ENCODE measurements around the gene PRMT3.
"Not testable (repeated sequence)": the region's sequence is repeated elsewhere in the genome, so short reads cannot be mapped to it uniquely, and the experiment has no call there.

PRMT3 gene

DNA sequence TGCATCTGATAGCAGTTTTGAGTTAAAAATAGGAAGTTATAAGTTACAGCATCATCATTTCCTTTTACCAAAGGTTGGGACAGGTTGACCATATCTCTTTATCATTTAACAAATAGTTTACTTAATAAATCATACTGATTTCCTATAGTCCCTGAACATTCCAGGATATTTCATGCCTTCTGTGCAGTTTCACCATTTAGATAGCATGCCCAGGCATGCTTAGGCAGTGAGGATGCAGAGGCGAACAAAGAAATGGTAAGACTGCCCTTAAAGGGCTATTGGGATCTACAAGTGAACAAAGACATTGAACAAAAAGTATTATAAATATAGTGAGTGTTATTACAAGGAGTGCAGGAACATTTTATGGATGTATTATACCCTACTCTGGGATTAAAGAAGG, 96.4 kb downstream of the PRMT3 start:
- H3K4me3 ChIP-seq (ENCODE audit: low read depth, low read length) = no peak overlapping the region
- TF ChIP-seq, protein P1, sequence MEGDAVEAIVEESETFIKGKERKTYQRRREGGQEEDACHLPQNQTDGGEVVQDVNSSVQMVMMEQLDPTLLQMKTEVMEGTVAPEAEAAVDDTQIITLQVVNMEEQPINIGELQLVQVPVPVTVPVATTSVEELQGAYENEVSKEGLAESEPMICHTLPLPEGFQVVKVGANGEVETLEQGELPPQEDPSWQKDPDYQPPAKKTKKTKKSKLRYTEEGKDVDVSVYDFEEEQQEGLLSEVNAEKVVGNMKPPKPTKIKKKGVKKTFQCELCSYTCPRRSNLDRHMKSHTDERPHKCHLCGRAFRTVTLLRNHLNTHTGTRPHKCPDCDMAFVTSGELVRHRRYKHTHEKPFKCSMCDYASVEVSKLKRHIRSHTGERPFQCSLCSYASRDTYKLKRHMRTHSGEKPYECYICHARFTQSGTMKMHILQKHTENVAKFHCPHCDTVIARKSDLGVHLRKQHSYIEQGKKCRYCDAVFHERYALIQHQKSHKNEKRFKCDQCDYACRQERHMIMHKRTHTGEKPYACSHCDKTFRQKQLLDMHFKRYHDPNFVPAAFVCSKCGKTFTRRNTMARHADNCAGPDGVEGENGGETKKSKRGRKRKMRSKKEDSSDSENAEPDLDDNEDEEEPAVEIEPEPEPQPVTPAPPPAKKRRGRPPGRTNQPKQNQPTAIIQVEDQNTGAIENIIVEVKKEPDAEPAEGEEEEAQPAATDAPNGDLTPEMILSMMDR (IDR thresholded peaks at IDR 0.05; ENCODE audit: control insufficient read depth, extremely low read depth, insufficient read depth) = no peak
- DNase-seq (ENCODE audit: low read depth) = no peak

DNA sequence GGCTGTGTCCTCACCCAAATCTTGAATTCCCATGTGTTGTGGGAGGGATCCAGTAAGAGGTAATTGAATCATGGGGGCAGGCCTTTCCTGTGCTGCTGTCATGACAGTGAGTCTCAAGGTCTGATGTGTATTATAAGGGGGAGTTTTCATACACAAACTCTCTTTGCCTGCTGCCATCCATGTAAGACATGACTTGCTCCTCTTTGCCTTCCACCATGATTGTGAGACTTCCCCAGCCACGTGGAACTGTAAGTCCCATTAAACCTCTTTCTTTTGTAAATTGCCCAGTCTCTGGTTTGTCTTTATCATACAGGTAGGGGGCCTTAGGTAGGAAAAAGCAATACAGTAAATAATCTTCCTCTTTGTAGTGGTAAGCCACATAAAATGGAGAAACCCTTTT, 96.9 kb downstream of the PRMT3 start:
- H3K4me3 ChIP-seq (ENCODE audit: low read depth, low read length); DNase-seq (ENCODE audit: low read depth): not testable (repeated sequence)

DNA sequence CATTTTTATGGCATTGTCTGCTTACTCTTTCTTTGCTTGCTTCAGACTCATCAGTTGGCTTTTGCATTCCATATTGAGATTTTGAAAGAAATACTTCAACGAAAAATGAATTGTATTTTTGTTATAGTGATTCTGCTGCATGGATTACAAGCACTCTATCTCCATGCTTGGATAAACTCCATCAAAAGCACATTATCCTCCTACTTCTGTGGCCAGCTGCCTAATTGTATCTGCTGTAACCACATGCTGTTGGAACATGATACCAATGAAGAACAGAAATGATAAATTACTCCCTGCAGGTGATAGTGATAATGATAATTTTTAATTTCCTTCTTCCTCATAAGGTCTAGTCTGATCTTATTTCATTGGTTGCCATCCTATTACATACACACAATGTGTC, 100.8 kb downstream of the PRMT3 start:
- DNase-seq (ENCODE audit: low read depth) = no peak
- TF ChIP-seq, protein P1 (IDR thresholded peaks at IDR 0.05; ENCODE audit: control insufficient read depth, extremely low read depth, insufficient read depth) = no peak
- no peak overlapping the region for H3K4me3 ChIP-seq (ENCODE audit: low read depth, low read length)

DNA sequence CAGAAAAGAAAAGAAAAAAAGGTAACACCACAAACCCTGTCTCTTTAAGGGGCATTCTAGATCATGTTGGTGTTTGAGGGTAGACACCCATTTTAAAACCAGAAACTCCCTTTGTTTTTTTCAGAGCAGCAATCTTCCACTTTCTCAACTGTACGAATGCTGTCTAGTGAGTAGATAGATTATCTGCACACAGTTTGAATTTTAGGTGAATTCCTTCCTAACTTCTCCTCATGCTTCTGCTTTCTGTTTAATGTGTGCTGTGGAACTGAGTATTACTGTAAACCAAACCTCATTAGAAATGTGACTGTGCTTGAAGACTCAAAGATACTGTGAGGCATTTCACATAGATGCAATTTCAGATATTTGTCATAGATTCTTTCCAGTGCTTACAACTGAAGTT, 102.4 kb downstream of the PRMT3 start:
- no peak for DNase-seq (ENCODE audit: low read depth)
- TF ChIP-seq, protein P1 (IDR thresholded peaks at IDR 0.05; ENCODE audit: control insufficient read depth, extremely low read depth, insufficient read depth) = no peak
- no peak overlapping the region for H3K4me3 ChIP-seq (ENCODE audit: low read depth, low read length)

DNA sequence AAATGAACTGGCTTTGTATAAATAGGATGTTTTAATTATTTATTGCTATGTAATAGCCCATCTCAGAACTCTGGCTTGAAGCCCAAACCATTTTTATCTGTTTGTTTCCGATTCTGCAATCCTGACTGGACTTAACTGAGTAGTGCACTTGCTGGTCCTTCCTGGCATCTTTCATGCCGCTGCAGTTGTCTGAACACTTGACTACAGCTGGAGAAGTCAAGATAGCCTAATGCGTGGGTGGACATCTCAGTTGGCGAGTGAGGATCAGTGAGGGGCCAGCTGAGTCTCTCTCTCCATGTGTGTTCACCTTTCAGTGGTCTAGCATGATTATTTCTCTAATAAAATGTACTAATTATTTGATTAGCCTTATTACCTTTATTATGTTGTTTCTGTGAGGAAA, 105.8 kb downstream of the PRMT3 start:
- no peak overlapping the region for H3K4me3 ChIP-seq (ENCODE audit: low read depth, low read length)
- TF ChIP-seq, protein P1 (IDR thresholded peaks at IDR 0.05; ENCODE audit: control insufficient read depth, extremely low read depth, insufficient read depth) = no peak
- DNase-seq (ENCODE audit: low read depth) = no peak

DNA sequence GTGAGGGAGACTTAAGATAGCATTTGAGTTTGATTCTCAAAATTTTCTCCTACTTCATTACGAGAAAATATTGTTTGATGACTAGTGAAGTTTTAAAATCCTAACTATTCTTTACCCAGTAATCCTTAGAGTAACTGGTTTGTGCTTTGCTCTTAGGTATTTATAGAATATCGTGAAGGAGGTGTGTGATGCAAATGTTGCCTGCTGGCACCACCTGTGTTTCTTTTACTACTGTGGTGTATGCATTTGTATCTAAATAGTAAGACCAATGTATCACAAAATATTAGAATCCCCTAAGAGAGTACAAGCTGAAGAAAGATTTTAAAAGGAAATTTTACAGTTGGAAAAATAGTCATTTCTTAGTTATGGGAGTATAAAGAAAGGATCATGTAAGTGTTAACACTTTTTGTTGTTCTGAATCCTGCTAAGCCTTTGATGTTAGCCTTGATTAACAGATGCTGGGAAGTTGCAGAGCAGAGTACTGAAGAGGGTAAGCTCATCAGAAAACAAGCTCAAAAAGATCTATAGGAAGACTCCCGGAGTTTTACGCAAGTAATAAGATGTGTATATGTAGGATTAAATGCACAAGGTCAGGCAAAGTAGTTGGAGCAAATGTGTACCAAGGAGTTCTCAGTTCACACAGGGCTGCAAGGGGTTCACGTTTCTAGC, 109.7 kb downstream of the PRMT3 start:
- H3K4me3 ChIP-seq (ENCODE audit: low read depth, low read length) = no peak overlapping the region
- TF ChIP-seq, protein P1 (IDR thresholded peaks at IDR 0.05; ENCODE audit: control insufficient read depth, extremely low read depth, insufficient read depth) = no peak
- DNase-seq (ENCODE audit: low read depth) = no peak

DNA sequence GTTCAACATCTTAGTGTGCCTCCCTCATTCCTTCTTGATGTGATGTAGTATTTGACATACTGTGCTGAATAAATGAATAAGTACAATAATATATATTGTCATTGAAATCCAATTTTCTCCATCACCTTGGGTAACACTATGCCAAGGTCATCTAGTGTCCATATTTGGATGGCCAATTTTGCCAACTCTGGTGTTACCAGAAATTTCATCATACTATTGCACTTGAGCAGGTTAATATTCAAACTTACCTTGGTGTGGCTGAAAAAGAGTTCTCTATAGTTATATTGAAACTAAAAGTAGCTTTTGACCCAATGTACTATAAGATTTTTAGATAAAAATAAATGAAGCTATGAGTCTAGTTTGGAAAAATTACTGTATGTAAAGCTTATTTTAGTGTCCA, 113.7 kb downstream of the PRMT3 start:
- DNase-seq (ENCODE audit: low read depth) = no peak
- H3K4me3 ChIP-seq (ENCODE audit: low read depth, low read length) = no peak overlapping the region

More for the DNA sequence above, 113.7 kb downstream of the PRMT3 start:
- TF ChIP-seq, protein P1 (IDR thresholded peaks at IDR 0.05; ENCODE audit: control insufficient read depth, extremely low read depth, insufficient read depth) = no peak
